ENCODE results near the gene GNAL. TPM values are rescaled to one million over a fixed set of nuclear protein-coding genes. Genes with fewer than 3 reads are reported as not detected.
"Not testable (repeated sequence)": the region's sequence is repeated elsewhere in the genome, so short reads cannot be mapped to it uniquely, and the experiment has no call there.

Gene GNAL
- total RNA-seq, 1 donor from 2014 or later: 2.6 TPM

DNA sequence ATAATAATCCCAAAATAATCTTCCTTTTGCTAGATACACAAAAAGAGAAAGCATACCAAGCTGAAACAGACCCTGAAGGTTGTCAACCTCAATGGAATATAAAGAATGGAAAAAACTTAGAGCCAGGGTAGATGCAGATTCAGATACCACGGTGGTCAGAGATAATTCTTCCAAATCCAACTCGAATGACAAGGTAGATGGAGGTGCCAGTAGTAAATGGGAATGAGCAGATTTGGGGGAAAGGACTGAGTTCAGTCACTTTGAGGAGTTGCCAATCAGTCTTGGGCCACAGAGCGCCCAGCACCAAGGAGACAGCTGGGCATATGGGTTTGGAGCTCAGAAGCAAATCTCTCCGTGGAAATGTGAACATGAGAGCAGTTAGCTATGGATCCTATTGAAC lies 158.7 kb downstream of the GNAL start:
- H3K9ac ChIP-seq (ENCODE audit: low read depth in 1 of 3, low read length in 3 of 3): no peak overlapping the region
- H3K4me1 ChIP-seq (ENCODE audit: control insufficient read depth in 3 of 3, insufficient read depth in 3 of 3, low read length in 3 of 3): peaks cover 8 to 12% (median 11%) of the 10 kb centered on the region in 3 donors
- H3K27me3 ChIP-seq (ENCODE audit: control insufficient read depth in 3 of 3, insufficient read depth in 3 of 3, low read length in 3 of 3): no peaks in the 10 kb centered on the region
- H3K27ac ChIP-seq (ENCODE audit: low read depth, low read length): no peak overlapping the region
- no peak overlapping the region for H3K4me3 ChIP-seq (ENCODE audit: low read length in 3 of 3)
- H3K36me3 ChIP-seq (ENCODE audit: control insufficient read depth in 3 of 3, insufficient read depth in 3 of 3, low read length in 3 of 3): no peaks in the 10 kb centered on the region
- no peaks in the 10 kb centered on the region for H3K9me3 ChIP-seq (ENCODE audit: control insufficient read depth in 3 of 3, low read length in 3 of 3)

DNA sequence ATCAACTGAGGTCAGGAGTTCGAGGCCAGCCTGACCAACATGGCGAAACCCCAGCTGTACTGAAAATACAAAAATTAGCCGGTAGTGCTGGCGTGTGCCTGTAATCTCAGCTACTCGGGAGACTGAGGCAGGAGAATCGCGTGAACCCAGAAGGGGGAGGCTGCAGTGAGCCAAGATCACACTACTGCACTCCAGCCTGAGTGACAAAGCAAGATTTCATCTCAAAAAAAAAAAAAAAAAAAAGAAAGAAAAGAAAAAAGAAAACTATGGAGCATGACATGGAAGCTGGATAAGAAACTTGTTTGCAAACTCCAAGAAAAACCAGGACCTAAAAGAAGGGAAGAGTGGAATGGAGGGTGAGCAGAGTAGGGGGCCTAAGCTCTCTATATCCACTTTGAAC lies 160.2 kb downstream of the GNAL start:
- H3K4me1 ChIP-seq (ENCODE audit: control insufficient read depth in 3 of 3, insufficient read depth in 3 of 3, low read length in 3 of 3): peaks cover 17 to 25% (median 18%) of the 10 kb centered on the region in 3 donors

DNA sequence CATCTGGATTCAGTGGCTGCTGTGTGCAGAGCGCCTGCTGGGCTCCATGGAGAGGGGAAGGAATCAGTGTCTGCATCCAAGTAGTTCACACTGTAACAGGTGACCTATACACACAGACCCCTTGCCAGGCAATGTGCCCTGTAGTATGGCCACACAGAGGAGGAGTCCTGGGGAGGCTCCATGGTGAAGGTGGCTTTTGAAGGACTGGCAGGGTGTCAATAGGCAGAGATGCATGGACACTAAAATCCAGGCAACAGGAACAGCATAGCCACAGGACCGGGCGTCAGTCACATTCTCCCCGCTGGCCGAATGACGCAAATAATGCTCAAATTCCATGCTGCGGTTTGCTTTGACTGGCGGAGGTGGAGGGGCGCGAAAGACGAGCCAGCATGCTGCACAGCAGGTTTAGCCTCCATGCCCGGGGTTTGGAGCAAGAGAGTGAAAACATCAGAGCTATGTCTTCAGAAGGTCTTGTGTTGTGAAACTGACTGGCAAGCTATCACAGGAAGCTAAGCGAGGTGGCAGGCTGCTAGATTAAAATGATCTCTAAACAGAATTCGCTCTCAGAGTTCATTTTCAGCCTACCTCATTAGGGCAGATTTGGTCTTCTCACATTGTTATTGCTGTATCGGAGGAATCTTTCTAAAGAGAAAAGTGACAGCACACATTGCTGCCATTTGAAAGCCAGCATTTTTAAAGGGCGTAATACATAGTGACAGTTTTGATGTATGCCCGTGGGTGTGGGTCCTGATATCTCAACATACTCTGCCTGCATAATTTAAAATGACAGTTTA lies 161.0 kb downstream of the GNAL start:
- Histone ChIP-seq H3K27me3 (ENCODE audit: control insufficient read depth in 3 of 3, insufficient read depth in 3 of 3, low read length in 3 of 3) (no peaks in the 10 kb centered on the region), H3K27ac (ENCODE audit: low read depth, low read length) (peak overlapping the region; percentile 94), H3K36me3 (ENCODE audit: control insufficient read depth in 3 of 3, insufficient read depth in 3 of 3, low read length in 3 of 3) (no peaks in the 10 kb centered on the region), H3K9me3 (ENCODE audit: control insufficient read depth in 3 of 3, low read length in 3 of 3) (no peaks in the 10 kb centered on the region), H3K4me3 (ENCODE audit: low read length in 3 of 3) (peak overlapping the region; percentile 94 to 99 (median 95)), H3K4me1 (ENCODE audit: control insufficient read depth in 3 of 3, insufficient read depth in 3 of 3, low read length in 3 of 3) (peaks cover 17 to 25% (median 18%) of the 10 kb centered on the region in 3 donors), H3K9ac (ENCODE audit: low read depth in 1 of 3, low read length in 3 of 3) (peak overlapping the region; percentile 86 to 96 (median 94))

More for the DNA sequence above, 160.2 kb downstream of the GNAL start:
- Histone ChIP-seq H3K4me3 (ENCODE audit: low read length in 3 of 3) (peak overlapping the region; percentile 94 to 99 (median 95)), H3K27ac (ENCODE audit: low read depth, low read length) (peak overlapping the region; percentile 94), H3K9me3 (ENCODE audit: control insufficient read depth in 3 of 3, low read length in 3 of 3) (no peaks in the 10 kb centered on the region), H3K36me3 (ENCODE audit: control insufficient read depth in 3 of 3, insufficient read depth in 3 of 3, low read length in 3 of 3) (no peaks in the 10 kb centered on the region), H3K27me3 (ENCODE audit: control insufficient read depth in 3 of 3, insufficient read depth in 3 of 3, low read length in 3 of 3) (no peaks in the 10 kb centered on the region), H3K9ac (ENCODE audit: low read depth in 1 of 3, low read length in 3 of 3) (peak overlapping the region; percentile 86 to 96 (median 94))

DNA sequence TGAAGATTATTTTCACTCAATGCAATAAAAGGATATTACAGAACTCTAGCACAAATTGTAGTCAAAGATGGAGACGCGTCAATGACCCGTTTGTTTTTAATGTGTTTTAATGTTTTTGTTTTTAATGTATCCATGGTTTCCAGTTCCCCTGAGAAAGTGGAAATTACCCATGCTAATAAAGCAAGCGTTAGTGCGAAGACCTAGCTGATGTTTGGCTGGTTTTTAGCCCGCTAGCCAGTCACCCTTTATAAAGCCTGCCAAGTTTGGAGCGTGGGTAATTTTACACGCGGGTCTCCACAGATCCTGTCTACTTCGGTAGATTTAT lies 161.7 kb downstream of the GNAL start:
- Histone ChIP-seq H3K9ac (ENCODE audit: low read depth in 1 of 3, low read length in 3 of 3) (peak overlapping the region; percentile 86 to 96 (median 94)), H3K4me3 (ENCODE audit: low read length in 3 of 3) (peak overlapping the region; percentile 94 to 99 (median 95)), H3K36me3 (ENCODE audit: control insufficient read depth in 3 of 3, insufficient read depth in 3 of 3, low read length in 3 of 3) (no peaks in the 10 kb centered on the region), H3K9me3 (ENCODE audit: control insufficient read depth in 3 of 3, low read length in 3 of 3) (no peaks in the 10 kb centered on the region), H3K4me1 (ENCODE audit: control insufficient read depth in 3 of 3, insufficient read depth in 3 of 3, low read length in 3 of 3) (peaks cover 17 to 25% (median 18%) of the 10 kb centered on the region in 3 donors), H3K27me3 (ENCODE audit: control insufficient read depth in 3 of 3, insufficient read depth in 3 of 3, low read length in 3 of 3) (no peaks in the 10 kb centered on the region), H3K27ac (ENCODE audit: low read depth, low read length) (peak overlapping the region; percentile 94)

DNA sequence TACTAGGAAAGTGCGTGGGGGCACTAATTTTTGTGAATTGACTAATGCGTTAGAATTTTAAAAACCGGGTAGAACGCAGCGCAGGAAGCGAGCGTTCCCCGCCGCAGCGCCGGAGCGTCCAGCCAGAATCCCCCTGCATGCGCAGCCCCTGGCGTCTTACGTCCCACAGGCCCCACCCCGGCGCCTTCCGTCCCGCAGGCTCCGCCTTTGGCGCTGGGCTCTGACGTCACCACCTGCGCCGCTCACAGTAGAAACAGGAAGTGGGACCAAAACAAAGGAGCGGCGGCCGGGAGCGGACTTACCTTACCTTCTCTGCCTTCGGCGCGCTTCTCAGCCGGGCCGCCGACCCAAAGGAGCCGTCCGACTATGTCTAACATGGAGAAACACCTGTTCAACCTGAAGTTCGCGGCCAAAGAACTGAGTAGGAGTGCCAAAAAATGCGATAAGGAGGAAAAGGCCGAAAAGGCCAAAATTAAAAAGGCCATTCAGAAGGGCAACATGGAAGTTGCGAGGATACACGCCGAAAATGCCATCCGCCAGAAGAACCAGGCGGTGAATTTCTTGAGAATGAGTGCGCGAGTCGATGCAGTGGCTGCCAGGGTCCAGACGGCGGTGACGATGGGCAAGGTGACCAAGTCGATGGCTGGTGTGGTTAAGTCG lies 162.2 kb downstream of the GNAL start, which contains the start of gene CHMP1B:
TSS of gene CHMP1B (plus strand) at position 268 of the 660 bp plus-strand sequence. CDS start at position 367, 99 bp downstream.
- Histone ChIP-seq H3K4me3 (ENCODE audit: low read length in 3 of 3) (peak within 1 kb of the TSS; percentile 94 to 99 (median 95)), H3K9me3 (ENCODE audit: control insufficient read depth in 3 of 3, low read length in 3 of 3) (no peaks in the 10 kb centered on the region), H3K27me3 (ENCODE audit: control insufficient read depth in 3 of 3, insufficient read depth in 3 of 3, low read length in 3 of 3) (no peaks in the 10 kb centered on the region), H3K27ac (ENCODE audit: low read depth, low read length) (peak within 1 kb of the TSS; percentile 94), H3K36me3 (ENCODE audit: control insufficient read depth in 3 of 3, insufficient read depth in 3 of 3, low read length in 3 of 3) (no peaks in the 10 kb centered on the region), H3K4me1 (ENCODE audit: control insufficient read depth in 3 of 3, insufficient read depth in 3 of 3, low read length in 3 of 3) (peaks cover 21 to 25% (median 23%) of the 10 kb centered on the region in 3 donors), H3K9ac (ENCODE audit: low read depth in 1 of 3, low read length in 3 of 3) (peak within 1 kb of the TSS; percentile 94 to 100 (median 96))

DNA sequence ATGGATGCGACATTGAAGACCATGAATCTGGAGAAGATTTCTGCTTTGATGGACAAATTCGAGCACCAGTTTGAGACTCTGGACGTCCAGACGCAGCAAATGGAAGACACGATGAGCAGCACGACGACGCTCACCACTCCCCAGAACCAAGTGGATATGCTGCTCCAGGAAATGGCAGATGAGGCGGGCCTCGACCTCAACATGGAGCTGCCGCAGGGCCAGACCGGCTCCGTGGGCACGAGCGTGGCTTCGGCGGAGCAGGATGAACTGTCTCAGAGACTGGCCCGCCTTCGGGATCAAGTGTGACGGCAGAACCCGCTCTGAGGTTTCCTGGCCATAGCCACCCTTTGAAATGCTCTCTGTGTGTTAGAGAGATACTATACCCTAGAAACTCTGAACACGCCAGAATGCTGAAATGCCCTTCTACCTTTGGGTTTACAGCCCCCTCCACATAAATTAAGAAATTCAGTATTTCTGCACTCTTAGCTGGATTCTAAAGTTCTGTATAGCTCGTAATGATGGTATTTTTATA lies 162.8 kb downstream of the GNAL start:
- H3K4me3 ChIP-seq (ENCODE audit: low read length in 3 of 3): peak overlapping the region; percentile 94 to 99 (median 95)
- no peaks in the 10 kb centered on the region for H3K9me3 ChIP-seq (ENCODE audit: control insufficient read depth in 3 of 3, low read length in 3 of 3)
- no peaks in the 10 kb centered on the region for H3K36me3 ChIP-seq (ENCODE audit: control insufficient read depth in 3 of 3, insufficient read depth in 3 of 3, low read length in 3 of 3)
- peak overlapping the region; percentile 94 for H3K27ac ChIP-seq (ENCODE audit: low read depth, low read length)
- peaks cover 24 to 25% (median 25%) of the 10 kb centered on the region in 3 donors for H3K4me1 ChIP-seq (ENCODE audit: control insufficient read depth in 3 of 3, insufficient read depth in 3 of 3, low read length in 3 of 3)
- no peaks in the 10 kb centered on the region for H3K27me3 ChIP-seq (ENCODE audit: control insufficient read depth in 3 of 3, insufficient read depth in 3 of 3, low read length in 3 of 3)
- H3K9ac ChIP-seq (ENCODE audit: low read depth in 1 of 3, low read length in 3 of 3): peak overlapping the region; percentile 94 to 100 (median 96)

DNA sequence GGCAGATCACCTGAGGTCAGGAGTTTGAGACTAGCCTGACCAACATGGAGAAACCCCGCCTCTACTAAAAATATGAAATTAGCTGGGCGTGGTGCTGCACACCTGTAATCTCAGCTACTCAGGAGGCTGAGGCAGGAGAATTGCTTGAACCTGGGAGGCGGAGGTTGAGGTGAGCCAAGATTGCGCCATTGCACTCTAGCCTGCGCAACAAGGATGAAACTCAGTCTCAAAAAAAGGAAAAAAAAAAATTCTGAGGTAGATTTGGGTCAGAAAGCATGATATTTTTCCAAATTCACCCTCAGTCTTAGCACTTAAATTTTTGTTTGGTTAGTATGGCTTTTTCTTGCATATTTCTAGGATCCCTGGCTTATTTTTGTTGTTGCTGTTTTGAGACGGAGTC lies 165.5 kb downstream of the GNAL start:
- H3K27me3 ChIP-seq (ENCODE audit: control insufficient read depth in 3 of 3, insufficient read depth in 3 of 3, low read length in 3 of 3); H3K36me3 ChIP-seq (ENCODE audit: control insufficient read depth in 3 of 3, insufficient read depth in 3 of 3, low read length in 3 of 3); H3K9me3 ChIP-seq (ENCODE audit: control insufficient read depth in 3 of 3, low read length in 3 of 3); H3K27ac ChIP-seq (ENCODE audit: low read depth, low read length); H3K9ac ChIP-seq (ENCODE audit: low read depth in 1 of 3, low read length in 3 of 3); H3K4me3 ChIP-seq (ENCODE audit: low read length in 3 of 3): not testable (repeated sequence)
- peaks cover 23 to 33% (median 32%) of the 10 kb centered on the region in 3 donors for H3K4me1 ChIP-seq (ENCODE audit: control insufficient read depth in 3 of 3, insufficient read depth in 3 of 3, low read length in 3 of 3)

DNA sequence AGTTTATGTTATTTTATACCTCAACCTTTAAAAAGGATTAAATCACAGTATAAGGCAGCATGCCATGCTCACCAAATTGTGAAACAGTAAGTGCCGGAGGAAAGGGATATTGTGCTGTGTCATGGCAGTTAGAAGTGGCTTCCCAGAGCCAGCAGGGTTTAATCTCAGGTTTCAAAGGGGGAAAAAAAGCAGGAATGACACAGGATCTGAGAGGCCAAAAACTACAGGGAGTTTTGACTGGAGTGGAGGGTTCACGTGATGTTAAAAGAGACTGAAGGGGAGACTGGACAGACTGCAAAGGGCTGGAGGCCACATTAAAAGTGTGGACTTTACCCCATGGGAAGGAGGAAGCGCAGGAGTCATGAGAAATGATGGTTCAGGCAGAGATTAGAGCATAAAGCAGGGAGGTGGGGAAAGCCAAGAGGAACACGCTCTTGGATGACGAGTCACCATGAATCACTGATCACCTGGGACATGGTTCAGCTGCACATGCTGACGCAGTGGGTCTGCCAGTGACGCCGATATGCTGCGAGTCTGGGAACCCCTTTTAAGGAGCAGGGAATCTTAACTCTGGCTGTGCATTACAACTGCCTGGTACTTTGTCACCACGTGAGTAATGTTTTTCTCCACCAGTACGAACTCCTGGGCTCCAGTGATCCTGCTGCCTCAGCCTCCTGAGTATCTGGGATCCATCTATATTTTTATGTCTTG lies 168.3 kb downstream of the GNAL start:
- Histone ChIP-seq H3K27me3 (ENCODE audit: control insufficient read depth in 3 of 3, insufficient read depth in 3 of 3, low read length in 3 of 3) (no peaks in the 10 kb centered on the region), H3K9ac (ENCODE audit: low read depth in 1 of 3, low read length in 3 of 3) (peak overlapping the region; percentile 64 to 88 (median 66)), H3K36me3 (ENCODE audit: control insufficient read depth in 3 of 3, insufficient read depth in 3 of 3, low read length in 3 of 3) (peaks cover 0 to 3% (median 0%) of the 10 kb centered on the region in 3 donors), H3K27ac (ENCODE audit: low read depth, low read length) (peak overlapping the region; percentile 94), H3K9me3 (ENCODE audit: control insufficient read depth in 3 of 3, low read length in 3 of 3) (no peaks in the 10 kb centered on the region), H3K4me1 (ENCODE audit: control insufficient read depth in 3 of 3, insufficient read depth in 3 of 3, low read length in 3 of 3) (peaks cover 13 to 39% (median 29%) of the 10 kb centered on the region in 3 donors), H3K4me3 (ENCODE audit: low read length in 3 of 3) (peak overlapping the region; percentile 63 to 75 (median 63))

DNA sequence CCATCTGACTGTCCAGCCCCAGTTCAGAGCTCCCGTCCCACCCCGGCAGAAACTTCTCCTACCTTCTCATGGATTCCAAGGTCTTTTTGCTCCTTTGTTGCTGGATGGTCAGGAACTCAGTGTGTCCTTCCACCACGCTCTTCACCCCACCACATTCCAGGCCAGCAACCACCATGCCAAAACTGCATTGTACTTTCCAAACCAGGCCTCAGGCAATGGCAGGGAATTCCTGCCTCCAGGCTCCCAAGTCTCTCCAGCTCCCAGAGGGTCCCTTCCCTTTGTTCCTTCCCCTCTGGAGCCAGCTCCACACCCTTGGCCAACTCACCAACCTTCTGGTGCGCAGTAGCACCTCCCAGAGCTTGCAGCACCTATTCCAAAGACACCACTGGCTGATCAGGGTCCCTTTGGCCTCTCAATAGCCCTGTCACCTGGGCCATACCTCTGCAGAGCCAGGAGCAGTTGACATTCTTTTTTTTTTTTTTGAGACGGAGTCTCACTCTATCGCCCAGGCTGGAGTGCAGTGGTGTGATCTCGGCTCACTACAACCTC lies 170.3 kb downstream of the GNAL start:
- H3K27me3 ChIP-seq (ENCODE audit: control insufficient read depth in 3 of 3, insufficient read depth in 3 of 3, low read length in 3 of 3): no peaks in the 10 kb centered on the region
- peaks cover 0 to 3% (median 0%) of the 10 kb centered on the region in 3 donors for H3K36me3 ChIP-seq (ENCODE audit: control insufficient read depth in 3 of 3, insufficient read depth in 3 of 3, low read length in 3 of 3)
- H3K9me3 ChIP-seq (ENCODE audit: control insufficient read depth in 3 of 3, low read length in 3 of 3): no peaks in the 10 kb centered on the region
- peak overlapping the region in 1 of 3 donors; percentile 25 for H3K9ac ChIP-seq (ENCODE audit: low read depth in 1 of 3, low read length in 3 of 3)
- H3K4me1 ChIP-seq (ENCODE audit: control insufficient read depth in 3 of 3, insufficient read depth in 3 of 3, low read length in 3 of 3): peaks cover 0 to 30% (median 23%) of the 10 kb centered on the region in 3 donors
- H3K27ac ChIP-seq (ENCODE audit: low read depth, low read length): peak overlapping the region; percentile 94
- peak overlapping the region in 2 of 3 donors; percentile 2 to 45 for H3K4me3 ChIP-seq (ENCODE audit: low read length in 3 of 3)

Measured in skeletal muscle tissue (tissue), 4 donors.